ENCODE data around the gene RAMACL. TPM values are rescaled to one million over a fixed set of nuclear protein-coding genes. Genes with fewer than 3 reads are reported as not detected.

The RAMACL gene
- total and polyA plus RNA-seq, 2 donors (not counting 1 experiment from before 2014, with no cell fraction given) = 0.22 to 5.0 TPM

DNA sequence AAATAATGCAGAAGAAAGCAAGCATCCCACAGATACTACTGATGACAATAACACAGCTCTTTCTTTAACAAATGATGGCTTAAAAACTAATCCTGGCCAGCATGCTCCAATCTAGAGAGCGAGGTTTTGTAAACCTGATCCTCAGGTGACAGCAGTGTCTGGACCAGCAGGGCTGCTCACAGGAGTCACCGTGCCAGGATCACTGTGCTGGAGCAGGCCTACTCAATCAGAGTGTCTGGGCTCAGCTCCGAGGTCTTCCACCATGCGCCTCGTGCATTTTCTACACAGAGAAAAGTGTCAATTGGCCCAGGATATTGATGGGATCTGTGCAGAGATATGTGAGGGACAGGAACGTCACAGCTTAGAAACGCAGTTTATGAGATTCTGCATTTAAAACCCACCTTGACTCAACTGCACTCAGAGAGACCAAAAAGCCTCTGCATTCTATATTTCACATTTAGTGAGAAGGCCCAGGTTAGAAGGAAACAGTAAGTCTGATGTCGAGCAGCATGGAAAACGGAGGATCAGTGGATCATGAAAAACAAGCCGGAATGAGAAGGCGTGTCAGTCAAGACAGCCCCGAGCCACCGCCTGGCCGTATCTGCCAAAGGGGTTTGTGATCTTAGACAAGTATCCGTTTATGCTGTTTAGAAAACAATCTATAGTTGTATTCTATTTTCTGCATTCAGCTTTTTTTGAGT lies 7.8 kb downstream of the RAMACL start:
- H4K20me1 ChIP-seq (ENCODE audit: control insufficient read depth, extremely low read depth, insufficient read depth, low read length) = no peaks in the 10 kb centered on the region
- H3K79me2 ChIP-seq (ENCODE audit: control insufficient read depth, insufficient read depth, low read length) = peaks cover 2% of the 10 kb centered on the region
- H3K36me3 ChIP-seq (ENCODE audit: control insufficient read depth, insufficient read depth, low read length) = no peaks in the 10 kb centered on the region
- no peaks in the 10 kb centered on the region for H3K4me1 ChIP-seq (ENCODE audit: control insufficient read depth, extremely low read depth, insufficient read depth, low read length)
- TF ChIP-seq, protein P1, sequence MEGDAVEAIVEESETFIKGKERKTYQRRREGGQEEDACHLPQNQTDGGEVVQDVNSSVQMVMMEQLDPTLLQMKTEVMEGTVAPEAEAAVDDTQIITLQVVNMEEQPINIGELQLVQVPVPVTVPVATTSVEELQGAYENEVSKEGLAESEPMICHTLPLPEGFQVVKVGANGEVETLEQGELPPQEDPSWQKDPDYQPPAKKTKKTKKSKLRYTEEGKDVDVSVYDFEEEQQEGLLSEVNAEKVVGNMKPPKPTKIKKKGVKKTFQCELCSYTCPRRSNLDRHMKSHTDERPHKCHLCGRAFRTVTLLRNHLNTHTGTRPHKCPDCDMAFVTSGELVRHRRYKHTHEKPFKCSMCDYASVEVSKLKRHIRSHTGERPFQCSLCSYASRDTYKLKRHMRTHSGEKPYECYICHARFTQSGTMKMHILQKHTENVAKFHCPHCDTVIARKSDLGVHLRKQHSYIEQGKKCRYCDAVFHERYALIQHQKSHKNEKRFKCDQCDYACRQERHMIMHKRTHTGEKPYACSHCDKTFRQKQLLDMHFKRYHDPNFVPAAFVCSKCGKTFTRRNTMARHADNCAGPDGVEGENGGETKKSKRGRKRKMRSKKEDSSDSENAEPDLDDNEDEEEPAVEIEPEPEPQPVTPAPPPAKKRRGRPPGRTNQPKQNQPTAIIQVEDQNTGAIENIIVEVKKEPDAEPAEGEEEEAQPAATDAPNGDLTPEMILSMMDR (conservative IDR thresholded peaks at IDR 0.05 in 1 of 2, IDR thresholded peaks at IDR 0.05 in 1 of 2; ENCODE audit: low read depth in 1 of 2, low read length in 2 of 2) = no peak
- no peak for TF ChIP-seq EZH2 (IDR thresholded peaks at IDR 0.05; ENCODE audit: low read length, missing control alignments)
- no peak overlapping the region for H3K4me2 ChIP-seq (ENCODE audit: extremely low read depth, insufficient read depth, low read length)
- no peak overlapping the region for H3K9ac ChIP-seq (ENCODE audit: insufficient read depth, low read length)
- H3K27ac ChIP-seq (ENCODE audit: insufficient read depth, low read length) = no peak overlapping the region
- H3K4me3 ChIP-seq (replicated peaks in 1 of 4; ENCODE audit: control extremely low read depth in 1 of 4, insufficient read depth in 1 of 4, low read depth in 3 of 4, low read length in 4 of 4) = no peak overlapping the region
- no peaks in the 10 kb centered on the region for H3K27me3 ChIP-seq (ENCODE audit: control insufficient read depth, insufficient read depth, low read length)
- H2AFZ ChIP-seq (ENCODE audit: low read length) = no peak overlapping the region
- no peak for DNase-seq (ENCODE audit: low read depth in 2 of 2)
- no peaks in the 10 kb centered on the region for H3K9me3 ChIP-seq (ENCODE audit: control insufficient read depth, insufficient read depth, low read depth, low read length)

GRCh38 chr6:166575205-166575604 lies 11.3 kb downstream of the RAMACL start:
- H2AFZ ChIP-seq (ENCODE audit: low read length) = no peak overlapping the region
- H3K27ac ChIP-seq (ENCODE audit: insufficient read depth, low read length) = peak overlapping the region; percentile 37
- H3K27me3 ChIP-seq (ENCODE audit: control insufficient read depth, insufficient read depth, low read length) = no peaks in the 10 kb centered on the region
- H3K4me3 ChIP-seq (replicated peaks in 1 of 4; ENCODE audit: control extremely low read depth in 1 of 4, insufficient read depth in 1 of 4, low read depth in 3 of 4, low read length in 4 of 4) = no peak overlapping the region
- H3K9me3 ChIP-seq (ENCODE audit: control insufficient read depth, insufficient read depth, low read depth, low read length) = no peaks in the 10 kb centered on the region
- peaks cover 11% of the 10 kb centered on the region for H3K4me1 ChIP-seq (ENCODE audit: control insufficient read depth, extremely low read depth, insufficient read depth, low read length)
- H3K4me2 ChIP-seq (ENCODE audit: extremely low read depth, insufficient read depth, low read length) = peak overlapping the region; percentile 62
- DNase-seq (ENCODE audit: low read depth in 2 of 2) = peak in 1 of 2 donors; percentile 38
- peaks cover 10% of the 10 kb centered on the region for H3K79me2 ChIP-seq (ENCODE audit: control insufficient read depth, insufficient read depth, low read length)
- H4K20me1 ChIP-seq (ENCODE audit: control insufficient read depth, extremely low read depth, insufficient read depth, low read length) = no peaks in the 10 kb centered on the region
- TF ChIP-seq EZH2 (IDR thresholded peaks at IDR 0.05; ENCODE audit: low read length, missing control alignments) = no peak
- TF ChIP-seq, protein P1 (conservative IDR thresholded peaks at IDR 0.05 in 1 of 2, IDR thresholded peaks at IDR 0.05 in 1 of 2; ENCODE audit: low read depth in 1 of 2, low read length in 2 of 2) = no peak
- H3K36me3 ChIP-seq (ENCODE audit: control insufficient read depth, insufficient read depth, low read length) = no peaks in the 10 kb centered on the region
- H3K9ac ChIP-seq (ENCODE audit: insufficient read depth, low read length) = no peak overlapping the region

DNA sequence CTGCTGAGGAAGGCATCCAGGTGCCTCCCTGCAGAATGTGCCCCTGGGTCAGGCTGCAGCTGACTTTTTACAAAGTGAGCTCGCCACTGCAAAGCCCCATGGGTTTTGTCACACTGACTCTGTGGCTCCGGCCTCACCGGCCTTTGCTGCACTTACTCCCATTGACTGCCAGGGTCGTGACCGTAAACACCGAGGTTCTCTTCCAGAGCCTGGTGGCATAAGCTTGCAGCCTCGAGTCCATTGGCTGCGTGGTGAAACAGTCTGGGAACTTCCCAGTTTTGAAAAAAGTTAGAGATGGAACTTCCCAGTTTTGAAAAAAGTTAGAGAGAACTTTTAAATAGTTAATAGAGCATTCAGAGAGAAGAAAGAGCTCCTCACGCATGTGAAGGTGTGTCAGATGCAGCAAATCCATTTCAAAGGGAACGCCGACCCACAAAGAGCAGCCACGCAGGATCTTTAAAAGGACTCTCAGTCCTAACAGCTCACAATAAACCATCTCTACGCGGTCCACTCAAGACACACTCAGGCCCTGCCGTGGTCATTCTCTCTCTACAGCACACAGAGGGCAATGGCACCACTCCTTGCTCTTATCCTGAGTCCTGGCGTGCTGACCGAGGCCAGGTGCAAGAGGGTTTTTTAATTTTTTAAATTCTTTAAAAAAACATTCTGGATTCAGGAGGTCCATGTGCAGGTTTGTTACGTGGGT lies 12.8 kb downstream of the RAMACL start:
- Histone ChIP-seq H3K9ac (ENCODE audit: insufficient read depth, low read length) (peak overlapping the region; percentile 25), H3K27ac (ENCODE audit: insufficient read depth, low read length) (peak overlapping the region; percentile 89)

More for the DNA sequence above, 12.8 kb downstream of the RAMACL start:
- DNase-seq (ENCODE audit: low read depth in 2 of 2) = no peak
- peaks cover 16% of the 10 kb centered on the region for H3K4me1 ChIP-seq (ENCODE audit: control insufficient read depth, extremely low read depth, insufficient read depth, low read length)
- no peak overlapping the region for H2AFZ ChIP-seq (ENCODE audit: low read length)
- H4K20me1 ChIP-seq (ENCODE audit: control insufficient read depth, extremely low read depth, insufficient read depth, low read length) = no peaks in the 10 kb centered on the region
- peaks cover 20% of the 10 kb centered on the region for H3K79me2 ChIP-seq (ENCODE audit: control insufficient read depth, insufficient read depth, low read length)
- H3K4me2 ChIP-seq (ENCODE audit: extremely low read depth, insufficient read depth, low read length) = no peak overlapping the region
- no peak for TF ChIP-seq EZH2 (IDR thresholded peaks at IDR 0.05; ENCODE audit: low read length, missing control alignments)
- TF ChIP-seq, protein P1 (conservative IDR thresholded peaks at IDR 0.05 in 1 of 2, IDR thresholded peaks at IDR 0.05 in 1 of 2; ENCODE audit: low read depth in 1 of 2, low read length in 2 of 2) = no peak
- no peaks in the 10 kb centered on the region for H3K36me3 ChIP-seq (ENCODE audit: control insufficient read depth, insufficient read depth, low read length)
- H3K9me3 ChIP-seq (ENCODE audit: control insufficient read depth, insufficient read depth, low read depth, low read length) = no peaks in the 10 kb centered on the region
- H3K4me3 ChIP-seq (replicated peaks in 1 of 4; ENCODE audit: control extremely low read depth in 1 of 4, insufficient read depth in 1 of 4, low read depth in 3 of 4, low read length in 4 of 4) = no peak overlapping the region
- no peaks in the 10 kb centered on the region for H3K27me3 ChIP-seq (ENCODE audit: control insufficient read depth, insufficient read depth, low read length)

All from fibroblast of lung (primary cell).